MCF 10A (cell line): ENCODE results near the gene PGC. TPM values are rescaled to one million over a fixed set of nuclear protein-coding genes. Genes with fewer than 3 reads are reported as not detected.

Experiments
- BruUV-seq: library from RNA; stranded (reverse); fragments of 400-500 nt; replicated peaks from 2 replicates; lab custom pipeline; 2021; lab: Mats Ljungman, UMichigan
- CTCF ChIA-PET: fragments of 300-600 bp; sonication (Branson Sonifier 250); formaldehyde crosslinking; extraction: SDS; loops from one replicate; lab custom pipeline; 2021; ENCODE audit warnings: antibody characterized with exemption, inconsistent platforms; lab: Yijun Ruan, JAX
- POLR2A ChIA-PET: fragments of 300-600, 350-650 bp; sonication (Branson Sonifier 250); formaldehyde crosslinking; extraction: SDS; loops from one replicate; lab custom pipeline; 2020; ENCODE audit warnings: antibody characterized with exemption, inconsistent platforms; lab: Yijun Ruan, JAX
- DNase-seq: peaks from one replicate; pipeline ENCODE4 v3.0.0-alpha.2; 2018; ENCODE audit not compliant: unreplicated experiment
- H3K27ac Mint-ChIP-seq: one replicate; pipeline ENCODE4 v1.8.0; 2022; ENCODE audit warnings: mild to moderate bottlenecking, low read depth, mixed read lengths; ENCODE audit not compliant: unreplicated experiment
- H3K27me3 Mint-ChIP-seq: one replicate; pipeline ENCODE4 v1.8.0; 2022; ENCODE audit warnings: mixed read lengths; ENCODE audit not compliant: insufficient read depth, unreplicated experiment
- H3K36me3 Mint-ChIP-seq: one replicate; pipeline ENCODE4 v1.8.0; 2022; ENCODE audit warnings: mild to moderate bottlenecking, moderate library complexity, mixed read lengths; ENCODE audit not compliant: insufficient read depth, unreplicated experiment
- H3K4me1 Mint-ChIP-seq: one replicate; pipeline ENCODE4 v1.8.0; 2022; ENCODE audit warnings: mixed read lengths; ENCODE audit not compliant: insufficient read depth, unreplicated experiment
- H3K4me3 Mint-ChIP-seq: one replicate; pipeline ENCODE4 v1.8.0; 2022; ENCODE audit warnings: mild to moderate bottlenecking, moderate library complexity, mixed read lengths; ENCODE audit not compliant: unreplicated experiment
- H3K9me3 Mint-ChIP-seq: one replicate; pipeline ENCODE4 v1.8.0; 2022; ENCODE audit warnings: mixed read lengths; ENCODE audit not compliant: unreplicated experiment
- CTCF ChIP-seq: fragments of 200-600 bp; IDR thresholded peaks from one replicate; pipeline ENCODE4 v1.8.0; 2022; ENCODE audit warnings: antibody characterized with exemption, mild to moderate bottlenecking; ENCODE audit not compliant: unreplicated experiment
- intact Hi-C: fragments of 100-400 bp; cut with micrococcal nuclease; formaldehyde crosslinking; loops from 2 replicates; pipeline ENCODE4 v1.14.1; 2022
- total RNA-seq: library from RNA; stranded (reverse); gene quantifications from 2 replicates; pipeline ENCODE4 v1.2.3, GENCODE V29; 2022

Gene PGC
- total RNA-seq, 1 experiment from 2014 or later = not detected

- no TSS peak for BruUV-seq
- H3K4me1 Mint-ChIP-seq = peaks cover 6% of the 10 kb centered on the region
- no peak for TF ChIP-seq CTCF
- no peaks in the 10 kb centered on the region for H3K9me3 Mint-ChIP-seq
- ChIA-PET POLR2A (interaction anchor here (1.0 to 1.5 kb wide), 3 partner anchors 23 to 590 kb away, joined by 3 to 5 read pairs (median 4); no protein-coding TSS in a partner anchor), CTCF (interaction anchor here (0.5 to 2.0 kb wide), 2 partner anchors 35 to 136 kb away, joined by 3 to 10 read pairs; no protein-coding TSS in a partner anchor)
- no peak for DNase-seq
- no peak overlapping the region for H3K4me3 Mint-ChIP-seq
- intact Hi-C loops = no loop called here
- H3K27ac Mint-ChIP-seq = no peak overlapping the region
- H3K27me3 Mint-ChIP-seq = no peaks in the 10 kb centered on the region
- no peaks in the 10 kb centered on the region for H3K36me3 Mint-ChIP-seq
Measured at GRCh38 chr6:41740366-41741162, 6.6 kb downstream of the PGC start.

GRCh38 chr6:41739041-41739440 is 8.2 kb downstream of the PGC start:
- no peak overlapping the region for H3K4me3 Mint-ChIP-seq
- H3K27me3 Mint-ChIP-seq = no peaks in the 10 kb centered on the region
- intact Hi-C loops = no loop called here
- no peak for TF ChIP-seq CTCF
- ChIA-PET POLR2A (no interaction called here), CTCF (interaction anchor here (0.6 to 1.3 kb wide), 3 partner anchors 19 to 40 kb away, joined by 3 to 4 read pairs (median 3); no protein-coding TSS in a partner anchor)
- peaks cover 6% of the 10 kb centered on the region for H3K4me1 Mint-ChIP-seq
- H3K9me3 Mint-ChIP-seq = no peaks in the 10 kb centered on the region
- H3K36me3 Mint-ChIP-seq = no peaks in the 10 kb centered on the region
- H3K27ac Mint-ChIP-seq = no peak overlapping the region
- DNase-seq = no peak
- no TSS peak for BruUV-seq

GRCh38 chr6:41737591-41738130 is 9.5 kb downstream of the PGC start:
- Mint-ChIP-seq H3K36me3 (no peaks in the 10 kb centered on the region), H3K4me3 (no peak overlapping the region), H3K27me3 (no peaks in the 10 kb centered on the region), H3K9me3 (no peaks in the 10 kb centered on the region), H3K4me1 (peaks cover 6% of the 10 kb centered on the region), H3K27ac (no peak overlapping the region)
- ChIA-PET POLR2A (no interaction called here), CTCF (interaction anchor here (0.6 to 0.8 kb wide), 2 partner anchors 31 to 311 kb away, joined by 3 read pairs; no protein-coding TSS in a partner anchor)
- no peak for TF ChIP-seq CTCF
- BruUV-seq = no TSS peak
- no peak for DNase-seq
- intact Hi-C loops = no loop called here
